H1 (cell line): ENCODE data around the gene GSTT2.
"Not testable (repeated sequence)": the region's sequence is repeated elsewhere in the genome, so short reads cannot be mapped to it uniquely, and the experiment has no call there.

ENCODE experiments used
- EZH2 ChIP-seq: fragments of 200-600 bp; sonication (generic); IDR thresholded peaks from 2 replicates; pipeline ENCODE4 v1.7.1; 2012; ENCODE audit warnings: low read depth, mild to moderate bottlenecking, moderate library complexity, low read length, inconsistent platforms; ENCODE audit not compliant: severe bottlenecking
- TAF1 ChIP-seq: IDR thresholded peaks from 2 replicates; pipeline ENCODE4 v1.6.1; 2011; ENCODE audit warnings: mild to moderate bottlenecking, low read depth, low read length

DNA sequence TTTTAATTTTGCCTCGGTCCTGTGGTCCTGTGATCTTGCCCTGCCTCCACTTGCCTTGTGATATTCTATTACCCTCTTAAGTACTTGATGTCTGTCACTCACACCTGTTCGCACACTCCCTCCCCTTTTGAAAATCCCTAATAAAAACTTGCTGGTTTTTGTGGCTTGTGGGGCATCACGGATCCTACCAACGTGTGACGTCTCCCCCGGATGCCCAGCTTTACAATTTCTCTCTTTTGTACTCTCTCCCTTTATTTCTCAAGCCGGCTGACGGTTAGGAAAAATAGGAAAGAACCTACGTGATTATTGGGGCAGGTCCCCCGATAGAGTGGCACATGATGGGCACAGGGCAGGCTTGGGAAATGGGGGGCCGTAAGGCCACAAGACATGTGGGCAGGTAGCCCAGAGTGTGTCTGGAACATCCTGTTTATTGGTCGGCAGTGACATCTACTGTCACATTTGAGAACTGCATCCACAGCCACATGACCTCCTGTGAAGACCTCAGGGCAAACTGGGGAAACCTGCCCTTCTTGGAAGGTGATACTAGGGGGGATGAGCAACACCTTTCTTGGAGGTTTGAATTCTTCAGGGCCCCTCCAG is 23.5 kb upstream of the GSTT2 start:
- TF ChIP-seq EZH2, TAF1: not testable (repeated sequence)
